Measurements from ENCODE around the gene TBXAS1. TPM values are rescaled to one million over a fixed set of nuclear protein-coding genes. Genes with fewer than 3 reads are reported as not detected.

TBXAS1 gene
- total and polyA plus RNA-seq, 2 of the 8 experiments (the other 6 are each of a cell fraction or from before 2014, with no cell fraction given) = 0.86 to 2.1 TPM

DNA sequence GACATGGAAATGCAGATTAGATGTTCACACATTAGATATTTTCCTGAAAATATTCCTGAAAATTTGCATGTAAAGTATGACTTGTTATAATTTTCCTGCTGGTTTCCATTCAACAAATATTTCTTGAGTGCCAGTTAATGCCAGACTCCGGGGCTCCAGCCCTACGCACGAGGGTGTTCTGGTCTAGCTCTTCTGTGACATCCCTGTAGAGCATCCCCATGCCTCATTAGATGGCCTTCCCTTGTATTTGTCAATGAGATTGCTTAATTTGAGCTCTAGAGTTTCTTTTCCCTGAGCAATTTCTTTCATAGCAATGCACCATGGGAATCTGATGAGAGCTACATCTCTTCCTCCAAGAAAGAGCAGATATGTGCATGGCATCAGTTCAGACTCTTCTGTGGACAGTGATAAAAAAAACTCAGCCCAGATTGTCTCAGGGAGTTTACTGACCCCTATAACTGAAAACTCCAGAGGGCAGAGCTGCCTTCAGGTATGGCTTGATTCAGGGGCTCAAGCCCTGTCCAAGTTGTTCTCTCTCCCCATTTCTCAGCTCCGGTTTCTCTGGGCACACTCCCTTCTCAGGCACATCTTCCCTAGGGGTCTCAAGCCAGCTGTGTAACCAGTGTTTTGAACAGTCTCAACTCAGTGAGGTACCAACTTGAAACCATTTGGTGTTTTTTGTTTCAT, 137.0 kb downstream of the TBXAS1 start:
- Histone ChIP-seq H3K56ac (replicated peaks; ENCODE audit: insufficient read length, low read depth, low read length) (no peak overlapping the region), H3K23me2 (ENCODE audit: low read depth, low read length) (no peaks in the 10 kb centered on the region), H3K23ac (ENCODE audit: insufficient read length) (no peak overlapping the region), H3K79me1 (ENCODE audit: low read depth, low read length) (no peaks in the 10 kb centered on the region), H3K4me3 (ENCODE audit: extremely low read depth in 1 of 4, insufficient read depth in 2 of 4, low read depth in 3 of 4, low read length in 4 of 4) (no peak overlapping the region), H3K27me3 (replicated peaks in 1 of 4; ENCODE audit: control insufficient read depth in 3 of 4, extremely low read depth in 1 of 4, insufficient read depth in 3 of 4, low read length in 3 of 4) (no peaks in the 10 kb centered on the region; a peak in 1 of 7 replicates), H4K8ac (ENCODE audit: extremely low read depth, insufficient read depth, low read length) (no peak overlapping the region), H3K27ac (ENCODE audit: low read depth, low read length) (no peak overlapping the region), H2BK5ac (ENCODE audit: low read depth, low read length) (no peak overlapping the region), H2AFZ (ENCODE audit: low read length) (no peak overlapping the region), H3K4ac (replicated peaks; ENCODE audit: insufficient read length, low read depth, low read length) (no peak overlapping the region), H2BK120ac (replicated peaks; ENCODE audit: low read depth, low read length) (no peak overlapping the region), H3K9ac (replicated peaks in 1 of 4; ENCODE audit: extremely low read depth in 1 of 4, low read depth in 3 of 4, low read length in 3 of 4) (no peak overlapping the region), H3K14ac (ENCODE audit: insufficient read length) (no peak overlapping the region), H3K18ac (ENCODE audit: extremely low read depth, low read length) (no peak overlapping the region), H4K20me1 (replicated peaks in 1 of 2; ENCODE audit: control insufficient read depth in 1 of 2, insufficient read depth in 2 of 2, low read length in 2 of 2) (no peaks in the 10 kb centered on the region), H3K79me2 (ENCODE audit: control insufficient read depth in 1 of 2, insufficient read depth in 2 of 2, low read length in 2 of 2) (no peaks in the 10 kb centered on the region), H2AK5ac (ENCODE audit: low read depth, low read length) (no peak overlapping the region), H4K91ac (replicated peaks; ENCODE audit: insufficient read length, low read length) (no peak overlapping the region), H3K9me3 (ENCODE audit: insufficient read depth in 2 of 2, low read depth in 1 of 2, low read length in 1 of 2) (no peaks in the 10 kb centered on the region), H3K4me1 (replicated peaks in 1 of 4; ENCODE audit: control insufficient read depth in 3 of 4, insufficient read depth in 4 of 4, low read length in 3 of 4) (peaks cover 0 to 4% (median 1%) of the 10 kb centered on the region in 4 experiments; a peak in 3 of 7 replicates), H3K36me3 (ENCODE audit: control insufficient read depth in 2 of 4, insufficient read depth in 4 of 4, low read length in 3 of 4) (no peaks in the 10 kb centered on the region), H2BK15ac (ENCODE audit: low read length) (no peak overlapping the region), H2BK20ac (ENCODE audit: low read length) (no peak overlapping the region), H3K4me2 (ENCODE audit: insufficient read depth in 1 of 2, low read depth in 2 of 2, low read length in 2 of 2) (no peak overlapping the region), H4K5ac (ENCODE audit: insufficient read length, low read depth, low read length) (no peak overlapping the region), H2BK12ac (ENCODE audit: low read depth, low read length) (no peak overlapping the region)
- 91% methylated on average over 4 of the region's 4 CpGs; no CpG with 5 or more reads in 1 of the 2 experiments for WGBS, 2 experiments (ENCODE audit: extremely low coverage in 1 of 2, insufficient coverage in 1 of 2, insufficient read length in 1 of 2, insufficient replicate concordance in 2 of 2, low coverage in 1 of 2, low lambda C conversion rate in 2 of 2, missing lambda C conversion rate in 1 of 2)
- DNase-seq (ENCODE audit: low read depth in 1 of 2, low spot score in 2 of 2) = no peak
- POLR2A ChIA-PET (ENCODE audit: partially characterized antibody) = interaction anchor here (0.6 kb wide), 1 partner anchor 208 kb away, joined by 3 read pairs; no protein-coding TSS in a partner anchor
- TF ChIP-seq SRF (IDR thresholded peaks at IDR 0.05; ENCODE audit: low read depth, low read length) (no peak), KDM1A (IDR thresholded peaks at IDR 0.05; ENCODE audit: borderline replicate concordance, low read length) (peak; percentile 63; the same call in 1 of the 2 replicates)
- no peak for FAIRE-seq
- CTCF ChIA-PET (ENCODE audit: partially characterized antibody) = interaction anchor here (0.8 to 1.8 kb wide), 6 partner anchors 11 to 347 kb away, joined by 3 to 7 read pairs (median 4); no protein-coding TSS in a partner anchor

Data from H1 (cell line).